Measurements from ENCODE around the gene IL6R. TPM values are rescaled to one million over a fixed set of nuclear protein-coding genes. Genes with fewer than 3 reads are reported as not detected.

IL6R gene
- total RNA-seq, 4 donors from 2014 or later: 56.1 to 140 (median 100) TPM

GRCh38 chr1:154430903-154431302, 25.8 kb downstream of the IL6R start:
- peak in 1 of 2 donors; percentile 10 for TF ChIP-seq POLR2A (IDR thresholded peaks at IDR 0.05)
- peak in 1 of 6 experiments; percentile 15 for TF ChIP-seq CTCF (IDR thresholded peaks at IDR 0.05)
- no peaks in the 10 kb centered on the region for H3K9me3 ChIP-seq
- no peaks in the 10 kb centered on the region for H3K27me3 ChIP-seq
- H3K36me3 ChIP-seq: peaks cover 0 to 28% (median 0%) of the 10 kb centered on the region in 3 donors
- DNase-seq: no peak
- peak overlapping the region in 2 of 4 donors; percentile 76 to 91 for H3K27ac ChIP-seq
- H3K4me1 ChIP-seq: peaks cover 0 to 89% (median 17%) of the 10 kb centered on the region in 4 donors
- no peak overlapping the region for H3K4me3 ChIP-seq

GRCh38 chr1:154431586-154432373, 26.6 kb downstream of the IL6R start:
- Histone ChIP-seq H3K27me3 (no peaks in the 10 kb centered on the region), H3K4me1 (peaks cover 0 to 94% (median 17%) of the 10 kb centered on the region in 4 donors), H3K4me3 (no peak overlapping the region), H3K36me3 (peaks cover 0 to 36% (median 0%) of the 10 kb centered on the region in 3 donors), H3K9me3 (no peaks in the 10 kb centered on the region), H3K27ac (peak overlapping the region in 2 of 4 donors; percentile 76 to 91)
- TF ChIP-seq CTCF (IDR thresholded peaks at IDR 0.05) (no peak), POLR2A (IDR thresholded peaks at IDR 0.05) (no peak)
- DNase-seq: no peak

GRCh38 chr1:154433161-154433764, 28.1 kb downstream of the IL6R start:
- Histone ChIP-seq H3K27ac (peak overlapping the region in 3 of 4 donors; percentile 29 to 76 (median 31)), H3K4me3 (no peak overlapping the region), H3K36me3 (peaks cover 0 to 44% (median 0%) of the 10 kb centered on the region in 3 donors), H3K27me3 (no peaks in the 10 kb centered on the region), H3K4me1 (peaks cover 0 to 79% (median 11%) of the 10 kb centered on the region in 4 donors), H3K9me3 (no peaks in the 10 kb centered on the region)
- TF ChIP-seq POLR2A (IDR thresholded peaks at IDR 0.05) (no peak), CTCF (IDR thresholded peaks at IDR 0.05) (no peak)
- DNase-seq: no peak

GRCh38 chr1:154434346-154435085, 29.4 kb downstream of the IL6R start:
- peaks cover 0 to 44% (median 0%) of the 10 kb centered on the region in 3 donors for H3K36me3 ChIP-seq
- peak overlapping the region; percentile 17 to 76 (median 42) for H3K27ac ChIP-seq
- H3K4me1 ChIP-seq: peaks cover 0 to 78% (median 4%) of the 10 kb centered on the region in 4 donors
- peak overlapping the region in 1 of 4 donors; percentile 3 for H3K4me3 ChIP-seq
- no peaks in the 10 kb centered on the region for H3K27me3 ChIP-seq
- TF ChIP-seq CTCF (IDR thresholded peaks at IDR 0.05) (no peak), POLR2A (IDR thresholded peaks at IDR 0.05) (no peak)
- peak in 1 of 3 donors; percentile 75 for DNase-seq
- no peaks in the 10 kb centered on the region for H3K9me3 ChIP-seq

- no peaks in the 10 kb centered on the region for H3K9me3 ChIP-seq
- no peak overlapping the region for H3K4me3 ChIP-seq
- peaks cover 0 to 42% (median 0%) of the 10 kb centered on the region in 3 donors for H3K36me3 ChIP-seq
- H3K27ac ChIP-seq: peak overlapping the region in 1 of 4 donors; percentile 76
- DNase-seq: no peak
- peaks cover 0 to 70% (median 2%) of the 10 kb centered on the region in 4 donors for H3K4me1 ChIP-seq
- TF ChIP-seq POLR2A (IDR thresholded peaks at IDR 0.05): no peak
- TF ChIP-seq CTCF (IDR thresholded peaks at IDR 0.05): no peak
- no peaks in the 10 kb centered on the region for H3K27me3 ChIP-seq
Measured at GRCh38 chr1:154435599-154436200, 30.6 kb downstream of the IL6R start.
